CD4-positive, alpha-beta T cell treated with Interleukin-21 for 1 hour (primary cell): ENCODE measurements around the gene UBE2E2.
A peak's percentile ranks its signal among the peaks of the same experiment; 100 is the strongest.

Experiments used
- DNase-seq: peaks from one replicate; pipeline ENCODE4 v3.0.0-alpha.2; 2020

UBE2E2 gene

DNA sequence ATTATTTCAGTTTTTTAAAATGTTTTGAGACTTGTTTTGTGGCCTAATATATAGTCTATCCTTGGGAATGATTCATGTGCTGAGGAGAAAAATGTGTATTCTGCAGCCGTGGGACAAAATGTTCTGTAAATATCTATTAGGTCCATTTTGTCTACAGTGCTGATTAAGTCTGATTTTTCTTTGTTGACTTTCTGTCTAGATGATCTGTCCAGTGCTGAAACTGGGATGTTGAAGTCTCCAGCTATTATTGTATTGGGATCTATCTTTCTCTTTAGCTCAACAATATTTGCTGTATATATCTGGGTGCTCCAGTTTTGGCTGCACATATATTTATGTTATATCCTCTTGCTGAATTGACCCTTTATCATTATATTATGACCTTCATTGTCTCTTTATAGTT lies 85.2 kb downstream of the UBE2E2 start:
- DNase-seq, result no peak

DNA sequence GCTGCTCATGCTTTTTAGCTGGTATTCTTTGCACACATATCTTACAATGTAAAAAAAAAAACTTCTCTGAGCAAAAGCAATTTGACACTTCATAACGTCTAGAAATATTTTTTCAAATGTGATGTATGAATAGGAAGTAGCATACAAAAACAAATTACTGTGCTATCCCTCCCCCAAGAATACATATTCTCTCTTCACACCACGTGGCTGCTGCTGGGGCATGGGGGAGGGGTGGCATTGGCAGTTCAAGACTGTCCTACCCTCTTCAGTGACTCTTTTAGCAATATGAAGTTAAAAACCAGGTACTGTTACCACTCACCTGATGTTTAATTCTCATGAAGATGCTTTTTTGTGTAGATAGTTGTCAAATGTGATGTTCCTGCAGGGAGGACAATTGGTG lies 85.6 kb downstream of the UBE2E2 start:
- no peak for DNase-seq

GRCh38 chr3:23292432-23292831 lies 89.3 kb downstream of the UBE2E2 start:
- DNase-seq, result no peak

DNA sequence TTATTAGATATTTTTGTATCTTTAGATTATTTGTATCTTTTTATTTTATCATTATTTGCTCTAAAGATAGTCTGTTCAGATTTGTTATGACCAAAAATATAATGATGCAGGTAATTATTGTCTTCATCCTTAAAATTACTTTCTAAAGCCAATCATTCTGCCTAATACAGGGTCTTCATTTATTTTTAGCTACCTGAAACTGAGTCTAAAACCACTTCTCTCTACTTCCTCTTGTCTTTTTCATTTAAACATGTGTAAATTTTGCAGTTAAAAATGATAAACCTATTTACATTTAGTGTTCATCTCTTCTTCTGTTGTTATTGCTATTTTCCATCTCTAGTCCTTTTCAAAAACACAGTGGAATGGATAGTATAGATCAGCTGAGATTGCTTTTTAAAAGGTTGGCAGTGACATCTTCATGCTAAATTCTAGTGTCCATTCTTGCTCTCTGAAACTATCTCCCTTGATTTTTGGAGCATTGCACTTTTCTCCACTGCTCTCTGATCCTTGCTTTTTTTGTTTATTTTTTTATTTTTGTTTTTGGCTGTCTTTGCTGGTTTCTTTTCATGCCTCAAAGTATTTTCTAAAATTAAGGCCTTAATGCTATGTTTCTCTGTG lies 91.8 kb downstream of the UBE2E2 start:
- no peak for DNase-seq

- DNase-seq, result no peak
Measured at GRCh38 chr3:23301819-23302218, 98.7 kb downstream of the UBE2E2 start.

DNA sequence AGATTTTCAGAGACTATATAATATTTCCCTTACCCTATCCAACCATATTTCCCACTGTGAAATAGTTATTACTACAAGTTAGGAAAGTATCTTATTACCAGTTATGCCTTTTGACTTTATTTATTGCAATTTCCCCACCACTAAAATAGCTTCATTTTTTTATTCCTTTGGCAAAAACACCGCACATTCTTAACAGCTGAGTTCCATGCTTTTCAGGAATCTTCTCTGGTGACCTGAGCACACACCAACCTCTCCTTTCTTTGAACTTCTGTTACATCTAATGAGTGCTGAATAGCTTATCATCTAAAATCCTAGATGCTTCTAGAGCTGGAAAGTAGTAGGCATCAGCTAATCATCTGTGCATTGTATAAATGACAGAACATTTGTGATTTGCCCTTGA lies 99.1 kb downstream of the UBE2E2 start:
- DNase-seq, result no peak

- no peak for DNase-seq
Measured at GRCh38 chr3:23303601-23304217, 100.6 kb downstream of the UBE2E2 start.

- no peak for DNase-seq
Measured at GRCh38 chr3:23304424-23304823, 101.3 kb downstream of the UBE2E2 start.

GRCh38 chr3:23308986-23309625 lies 106.0 kb downstream of the UBE2E2 start:
- no peak for DNase-seq

GRCh38 chr3:23312866-23313265 lies 109.7 kb downstream of the UBE2E2 start:
- DNase-seq, result no peak

DNA sequence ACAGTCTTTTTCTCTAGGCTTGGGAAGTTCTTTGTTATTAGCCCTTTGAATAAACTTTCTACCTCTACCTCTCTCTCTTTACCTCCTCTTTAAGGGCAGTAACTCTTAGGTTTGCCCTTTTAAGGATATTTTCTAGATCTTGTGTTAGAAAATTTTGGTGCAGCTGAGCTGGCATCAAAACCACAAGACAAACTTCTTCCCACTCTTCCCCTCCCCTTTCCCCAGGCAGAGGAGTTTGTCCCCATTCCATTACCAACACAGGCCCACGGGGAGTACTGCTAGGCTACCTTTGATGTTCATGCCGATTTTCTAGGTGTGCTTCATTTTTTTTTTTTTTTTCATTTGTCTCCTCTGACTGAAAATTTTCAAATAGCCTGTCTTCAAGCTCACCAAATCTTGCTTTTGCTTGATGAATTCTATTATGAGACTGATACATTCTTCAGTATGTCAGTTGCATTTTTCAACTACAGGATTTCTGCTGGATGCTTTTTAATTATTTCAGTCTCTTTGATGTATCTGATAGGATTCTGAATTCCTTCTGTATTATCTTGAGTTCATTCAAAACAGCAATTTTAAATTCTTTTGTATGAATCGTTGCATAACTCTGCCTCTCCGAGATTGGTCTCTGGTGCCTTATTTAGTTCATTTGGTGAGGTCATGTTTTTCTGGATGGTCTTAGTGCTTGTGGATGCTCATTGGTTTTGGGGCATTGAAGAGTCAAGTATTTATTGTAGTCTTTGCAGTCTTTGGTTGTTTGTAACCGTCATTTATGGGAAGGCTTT lies 112.0 kb downstream of the UBE2E2 start:
- no peak for DNase-seq

DNA sequence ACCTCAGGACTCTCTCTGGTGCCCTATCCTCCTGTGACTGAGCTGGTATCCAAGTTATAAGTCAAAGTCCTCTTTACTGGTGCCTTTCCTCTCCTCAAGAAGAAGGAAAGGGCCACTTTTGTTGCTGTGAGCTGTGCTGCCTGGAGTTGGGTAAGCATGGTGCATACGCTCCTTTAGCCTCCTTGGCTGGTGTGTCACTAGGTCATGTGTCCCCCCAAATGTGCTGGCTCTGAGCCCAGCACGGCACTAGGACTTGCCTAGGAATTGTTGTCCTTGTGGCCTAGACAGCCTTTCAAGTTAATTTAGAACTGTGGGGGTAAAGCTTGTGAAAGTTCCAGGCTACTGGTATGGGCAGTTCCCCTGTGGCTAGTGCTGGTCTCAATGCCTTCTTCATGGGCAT lies 113.8 kb downstream of the UBE2E2 start:
- no peak for DNase-seq

DNA sequence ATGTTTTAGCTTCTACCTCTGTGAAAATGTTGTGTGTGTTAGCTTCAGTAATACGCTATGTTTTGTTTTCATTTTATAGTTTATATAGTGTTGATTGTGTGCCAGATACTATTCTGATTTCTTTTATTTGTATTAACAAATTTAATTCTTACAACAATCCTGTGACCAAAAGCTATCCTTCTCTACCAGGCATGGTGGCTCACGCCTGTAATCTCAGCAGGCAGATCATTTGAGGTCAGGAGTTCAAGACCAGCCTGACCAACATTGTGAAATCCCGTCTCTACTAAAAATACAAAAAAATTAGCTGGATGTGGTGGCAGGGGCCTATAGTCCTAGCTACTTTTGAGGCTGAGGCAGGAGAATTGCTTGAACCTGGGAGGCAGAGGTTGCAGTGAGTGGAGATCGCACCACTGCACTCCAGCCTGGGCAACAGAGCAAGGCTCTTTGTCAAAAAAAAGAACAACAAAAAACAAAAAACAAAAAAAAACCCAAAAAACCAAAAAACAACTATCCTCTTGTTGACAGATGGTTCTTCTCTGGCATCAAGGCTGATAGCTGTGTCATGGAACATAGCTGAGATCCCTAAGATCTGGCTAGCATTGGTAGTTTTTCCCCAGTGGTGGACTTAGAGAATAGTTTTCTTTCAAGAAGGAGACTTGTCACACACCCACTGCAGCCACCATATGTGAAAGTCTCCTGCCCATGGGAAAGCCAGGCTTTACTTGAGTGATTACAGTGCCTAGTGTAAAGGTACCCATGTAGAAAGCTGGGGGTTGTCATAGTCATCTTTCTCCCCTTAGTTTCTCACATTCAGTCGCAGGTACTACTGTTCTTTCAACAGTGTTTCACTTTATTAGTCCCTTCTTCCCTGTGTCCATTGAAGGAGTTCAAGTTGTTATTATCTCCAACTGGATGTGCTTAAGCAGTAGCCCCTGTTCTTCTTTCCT lies 116.5 kb downstream of the UBE2E2 start:
- no peak for DNase-seq

- no peak for DNase-seq
Measured at GRCh38 chr3:23320586-23321570, 117.8 kb downstream of the UBE2E2 start.

DNA sequence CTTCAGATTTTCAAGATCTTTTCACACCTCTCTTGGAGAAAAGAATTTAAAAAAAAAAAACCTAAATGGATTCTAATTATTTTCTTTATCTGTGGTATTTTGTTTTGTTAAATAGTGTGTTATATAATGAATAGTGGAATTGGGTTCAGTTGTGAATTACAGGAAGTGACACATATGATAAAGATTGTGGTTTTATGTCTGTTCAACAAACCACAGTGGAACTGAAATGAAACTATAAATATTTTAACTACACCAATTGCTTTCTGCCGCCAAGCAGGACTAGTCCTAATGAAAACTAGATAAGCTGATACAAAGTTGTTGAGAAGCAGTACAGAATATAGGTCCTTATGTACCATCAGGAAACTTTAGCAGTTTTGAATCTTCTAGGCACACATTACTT lies 121.6 kb downstream of the UBE2E2 start:
- DNase-seq, result peak; percentile 35

DNA sequence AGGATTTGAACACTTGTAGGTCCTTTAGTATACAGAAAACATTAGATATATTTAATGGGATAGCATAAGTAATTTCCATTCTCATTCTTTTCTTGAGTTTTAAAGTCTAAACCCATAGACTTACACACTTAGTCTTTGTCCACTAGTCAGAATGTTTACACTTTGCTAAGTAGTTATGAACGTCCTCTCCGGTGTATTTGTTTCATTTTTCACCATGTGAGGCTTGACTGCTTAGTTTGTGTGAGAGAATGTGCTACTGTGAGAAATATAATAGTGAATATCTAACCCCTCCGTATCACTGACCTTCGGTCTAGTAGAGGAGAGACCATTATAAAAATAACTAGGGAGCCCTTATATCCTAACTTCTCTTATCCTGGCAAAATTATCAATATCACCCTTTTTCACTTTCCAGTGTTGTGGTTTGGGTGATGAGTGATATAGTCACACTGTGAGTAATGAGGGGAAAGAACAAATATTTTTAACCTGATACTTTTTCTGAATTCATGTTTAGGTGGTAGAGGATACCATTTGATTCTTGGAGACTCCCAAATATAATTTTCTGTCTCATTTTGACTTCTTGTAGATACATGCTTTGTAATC lies 122.4 kb downstream of the UBE2E2 start:
- no peak for DNase-seq

DNA sequence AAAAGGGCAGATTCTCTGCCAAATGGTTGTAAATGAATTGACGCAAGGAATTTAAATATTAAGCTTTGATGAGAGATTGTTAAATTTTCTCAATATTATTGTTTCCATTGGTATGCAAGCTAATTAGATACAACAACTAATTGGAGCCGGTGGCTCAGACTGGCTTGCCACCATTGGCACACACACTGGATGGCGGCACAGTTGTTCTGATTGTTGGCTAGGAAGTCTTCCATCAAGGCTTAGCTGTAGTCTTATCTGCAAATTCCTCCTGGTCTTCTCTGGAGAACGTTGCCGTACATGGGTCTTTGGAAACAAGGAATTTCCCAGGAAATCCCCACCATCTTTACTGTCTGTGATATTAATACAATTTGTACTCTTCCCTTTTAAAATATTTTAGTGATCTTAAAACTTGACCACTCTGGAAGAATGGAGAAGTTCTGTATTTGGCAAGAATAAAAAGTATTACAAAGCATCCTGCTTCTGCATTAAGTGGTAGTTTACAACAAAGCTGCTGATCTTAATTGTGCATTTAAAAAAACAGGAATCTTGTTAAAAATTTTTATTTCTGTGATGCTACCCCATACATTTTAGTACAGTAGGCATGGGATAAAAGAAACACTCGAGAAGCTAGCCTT lies 126.5 kb downstream of the UBE2E2 start:
- no peak for DNase-seq

DNA sequence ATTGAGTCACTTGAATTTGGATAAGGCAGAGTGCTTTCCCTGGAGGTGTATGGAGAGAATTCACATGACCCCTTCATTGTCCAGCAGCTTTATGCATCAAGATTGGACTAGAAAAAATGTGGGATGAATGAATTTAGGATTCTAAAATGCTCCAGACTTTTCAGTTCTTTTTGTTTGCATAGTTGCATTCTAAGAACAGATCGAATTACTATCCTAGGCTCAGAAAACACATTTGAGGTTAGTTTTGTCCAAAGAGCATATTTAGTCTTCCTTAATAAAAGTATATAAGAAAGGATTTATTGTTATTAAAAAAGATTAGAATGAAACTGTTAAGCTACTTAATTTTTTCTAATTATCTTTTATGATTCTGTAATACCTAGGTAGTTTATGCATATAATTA lies 127.4 kb downstream of the UBE2E2 start:
- DNase-seq, result no peak

DNA sequence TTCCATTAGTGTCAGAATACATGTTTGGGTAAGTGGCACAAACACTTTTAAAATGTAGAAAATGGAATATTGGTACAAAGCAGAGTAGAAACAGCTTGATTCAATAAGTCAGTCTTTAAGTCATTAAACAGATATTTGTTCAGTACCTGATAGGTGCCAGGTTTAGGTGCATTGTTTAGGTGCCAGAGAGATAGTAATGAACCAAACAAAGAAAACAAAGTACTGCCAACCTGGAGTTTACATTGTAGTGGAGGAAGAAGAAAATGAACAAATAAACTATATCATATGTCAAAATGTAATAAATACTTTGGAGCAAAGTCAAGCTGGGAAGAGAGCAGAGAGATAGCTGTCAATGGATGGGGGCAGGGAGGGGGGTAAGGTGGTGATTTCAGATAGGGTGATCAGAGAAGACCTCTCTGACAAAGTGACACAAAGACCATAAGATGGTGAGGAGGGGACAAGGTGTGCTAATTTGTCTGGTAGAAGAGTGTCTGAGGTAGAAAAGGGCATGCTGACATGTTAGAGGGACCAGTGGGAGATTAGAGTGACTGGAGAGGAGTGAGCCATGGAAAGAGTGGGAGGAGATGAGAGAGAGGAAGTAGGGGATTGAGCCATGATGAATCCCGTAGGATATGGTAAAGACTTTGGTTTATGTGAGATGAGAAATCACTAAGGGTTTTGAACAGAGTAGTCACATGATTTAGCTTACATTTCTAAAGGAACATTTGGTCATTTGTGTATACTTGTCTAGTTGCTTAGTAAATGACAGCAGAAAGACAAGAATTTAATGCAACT lies 128.2 kb downstream of the UBE2E2 start:
- DNase-seq, result no peak

DNA sequence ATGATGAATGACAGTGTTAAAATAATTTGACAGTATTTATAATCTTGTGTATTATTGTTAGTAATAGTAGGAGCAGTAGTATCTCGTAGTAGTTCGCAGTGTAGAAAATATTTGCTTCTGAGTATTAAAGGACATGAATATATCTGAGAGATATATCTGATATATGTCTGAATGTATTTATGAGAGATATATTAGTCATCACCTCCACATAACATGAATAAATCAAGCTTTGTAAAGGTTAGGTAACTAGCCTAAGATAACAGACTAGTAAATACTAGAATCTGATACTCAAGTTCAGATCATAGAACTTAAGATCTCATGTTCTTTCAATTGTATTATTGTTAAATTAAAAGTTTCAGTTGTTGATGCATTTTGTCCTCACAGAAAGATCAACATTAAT lies 130.5 kb downstream of the UBE2E2 start:
- DNase-seq, result no peak
